Measurements from ENCODE around the gene TTC39A. TPM values are rescaled to one million over a fixed set of nuclear protein-coding genes. Genes with fewer than 3 reads are reported as not detected.

Gene TTC39A
- total RNA-seq, 1 donor from 2014 or later = 11.5 TPM

- Histone ChIP-seq H3K36me3 (no peaks in the 10 kb centered on the region), H3K9me3 (no peaks in the 10 kb centered on the region), H3K4me3 (no peak overlapping the region), H3K27ac (no peak overlapping the region), H3K4me1 (peaks cover 68% of the 10 kb centered on the region), H3K27me3 (no peaks in the 10 kb centered on the region)
- intact Hi-C loops (cut with DNase I) = no loop called here
- DNase-seq (ENCODE audit: extremely low spot score in 2 of 2) = no peak
- no peak for TF ChIP-seq POLR2AphosphoS5 (IDR thresholded peaks at IDR 0.05; ENCODE audit: insufficient read depth in 1 of 2, low read depth in 1 of 2)
- TF ChIP-seq POLR2A (IDR thresholded peaks at IDR 0.05) = no peak
- TF ChIP-seq CTCF (IDR thresholded peaks at IDR 0.05) = no peak
These were observed 82.9 kb downstream of the TTC39A start for GRCh38 chr1:51247499-51247898.

GRCh38 chr1:51247022-51247421, 83.3 kb downstream of the TTC39A start:
- Histone ChIP-seq H3K9me3 (no peaks in the 10 kb centered on the region), H3K4me1 (peaks cover 73% of the 10 kb centered on the region), H3K27ac (no peak overlapping the region), H3K4me3 (no peak overlapping the region), H3K27me3 (no peaks in the 10 kb centered on the region), H3K36me3 (no peaks in the 10 kb centered on the region)
- TF ChIP-seq POLR2A (IDR thresholded peaks at IDR 0.05) (no peak), POLR2AphosphoS5 (IDR thresholded peaks at IDR 0.05; ENCODE audit: insufficient read depth in 1 of 2, low read depth in 1 of 2) (no peak), CTCF (IDR thresholded peaks at IDR 0.05) (no peak)
- DNase-seq (ENCODE audit: extremely low spot score in 2 of 2) = no peak
- intact Hi-C loops (cut with DNase I) = no loop called here

- Histone ChIP-seq H3K36me3 (no peaks in the 10 kb centered on the region), H3K9me3 (no peaks in the 10 kb centered on the region), H3K4me3 (no peak overlapping the region), H3K27me3 (no peaks in the 10 kb centered on the region), H3K27ac (no peak overlapping the region), H3K4me1 (peaks cover 88% of the 10 kb centered on the region)
- intact Hi-C loops (cut with DNase I) = no loop called here
- DNase-seq (ENCODE audit: extremely low spot score in 2 of 2) = no peak
- TF ChIP-seq POLR2AphosphoS5 (IDR thresholded peaks at IDR 0.05; ENCODE audit: insufficient read depth in 1 of 2, low read depth in 1 of 2) (no peak), CTCF (IDR thresholded peaks at IDR 0.05) (no peak), POLR2A (IDR thresholded peaks at IDR 0.05) (no peak)
These were observed 87.8 kb downstream of the TTC39A start for GRCh38 chr1:51242546-51242945.

GRCh38 chr1:51241119-51241518, 89.2 kb downstream of the TTC39A start:
- no peak for DNase-seq (ENCODE audit: extremely low spot score in 2 of 2)
- H3K27ac ChIP-seq = no peak overlapping the region
- H3K27me3 ChIP-seq = no peaks in the 10 kb centered on the region
- no peak for TF ChIP-seq POLR2A (IDR thresholded peaks at IDR 0.05)
- TF ChIP-seq CTCF (IDR thresholded peaks at IDR 0.05) = no peak
- TF ChIP-seq POLR2AphosphoS5 (IDR thresholded peaks at IDR 0.05; ENCODE audit: insufficient read depth in 1 of 2, low read depth in 1 of 2) = no peak
- peaks cover 76% of the 10 kb centered on the region for H3K4me1 ChIP-seq
- no peaks in the 10 kb centered on the region for H3K36me3 ChIP-seq
- H3K4me3 ChIP-seq = no peak overlapping the region
- no peaks in the 10 kb centered on the region for H3K9me3 ChIP-seq
- intact Hi-C loops (cut with DNase I) = no loop called here

GRCh38 chr1:51240084-51240483, 90.3 kb downstream of the TTC39A start:
- Histone ChIP-seq H3K4me1 (peaks cover 77% of the 10 kb centered on the region), H3K36me3 (no peaks in the 10 kb centered on the region), H3K27ac (no peak overlapping the region), H3K9me3 (no peaks in the 10 kb centered on the region), H3K4me3 (no peak overlapping the region), H3K27me3 (no peaks in the 10 kb centered on the region)
- TF ChIP-seq POLR2AphosphoS5 (IDR thresholded peaks at IDR 0.05; ENCODE audit: insufficient read depth in 1 of 2, low read depth in 1 of 2) (no peak), CTCF (IDR thresholded peaks at IDR 0.05) (no peak), POLR2A (IDR thresholded peaks at IDR 0.05) (no peak)
- intact Hi-C loops (cut with DNase I) = no loop called here
- DNase-seq (ENCODE audit: extremely low spot score in 2 of 2) = no peak

All from vagina (tissue), 2 donors.